GM21529 (cell line): Measurements from ENCODE around the gene BACH2.

ENCODE experiments used
- ATAC-seq: cut with Tn5 transposase; IDR thresholded peaks from one replicate; pipeline ENCODE4 v1.9.1; 2021; ENCODE audit not compliant: unreplicated experiment

BACH2 gene

DNA sequence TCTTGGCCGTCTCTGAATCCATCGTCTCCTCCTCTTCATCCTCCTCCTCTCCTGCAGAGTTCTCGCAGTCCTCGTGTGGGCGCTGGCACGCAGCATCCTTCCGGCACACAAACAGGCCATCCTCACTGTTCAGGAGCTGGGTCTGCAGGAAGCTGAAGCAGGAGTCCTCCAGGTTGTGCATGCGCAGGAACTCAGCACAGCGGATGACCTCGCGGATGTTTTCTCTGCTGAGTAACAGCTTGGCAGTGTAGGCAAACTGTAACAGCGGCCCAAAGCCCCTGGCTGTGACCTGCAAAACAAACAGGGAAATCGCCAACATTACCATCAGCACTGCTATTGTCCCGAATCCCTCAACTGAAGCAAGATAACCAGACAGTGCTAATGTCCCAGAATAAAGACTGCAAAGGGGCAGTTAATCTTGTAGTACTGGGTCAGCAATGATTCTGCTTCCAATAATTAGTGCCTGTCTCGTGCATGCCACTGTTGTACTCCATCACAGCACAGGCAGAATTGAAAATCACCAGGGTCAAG lies 345.0 kb downstream of the BACH2 start:
- no peak for ATAC-seq

DNA sequence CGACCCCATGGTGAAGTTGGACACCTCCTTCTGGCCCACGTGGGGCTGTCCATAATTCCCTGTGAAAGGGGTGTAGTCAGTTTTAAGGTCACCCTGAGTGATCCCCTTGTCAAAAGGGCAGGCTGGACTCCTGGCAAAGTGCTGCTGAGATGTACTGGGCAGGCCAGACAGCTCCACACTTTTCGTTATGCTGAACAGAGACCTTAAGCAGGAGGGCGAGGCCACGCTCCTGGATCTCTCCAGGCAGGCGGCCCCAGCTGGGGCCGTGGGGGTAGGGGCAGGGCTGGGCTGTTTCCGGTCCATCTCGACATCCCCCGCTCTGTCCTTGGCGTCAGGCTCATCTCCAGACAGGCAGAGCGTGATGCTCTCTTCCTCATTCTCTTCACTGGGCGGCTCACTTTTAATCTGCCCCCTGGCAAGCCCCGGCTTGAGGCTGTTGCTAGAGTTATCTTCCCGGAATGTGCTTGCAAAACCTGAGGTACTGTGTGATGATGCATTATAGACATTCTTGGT lies 345.7 kb downstream of the BACH2 start:
- no peak for ATAC-seq

DNA sequence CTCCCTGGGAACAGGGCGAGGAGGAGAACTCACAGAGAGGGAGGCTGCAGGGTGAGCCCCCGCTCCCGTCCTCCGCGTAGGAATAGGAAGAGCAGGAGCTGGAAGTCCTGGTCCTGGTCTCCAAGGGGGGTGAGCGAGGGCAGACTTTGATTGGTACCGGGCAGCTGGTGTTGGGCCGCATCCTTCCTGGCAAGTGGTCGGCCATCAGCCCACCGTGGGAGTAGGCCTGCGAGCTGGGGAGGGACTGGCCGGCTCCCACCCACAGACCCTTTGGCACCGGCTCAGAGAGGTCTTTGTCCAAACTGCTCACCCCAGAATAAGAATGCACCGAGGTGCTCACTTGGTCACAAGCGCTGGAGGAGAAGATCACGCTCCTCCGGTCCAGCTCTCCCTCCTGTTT lies 346.2 kb downstream of the BACH2 start:
- ATAC-seq = no peak

DNA sequence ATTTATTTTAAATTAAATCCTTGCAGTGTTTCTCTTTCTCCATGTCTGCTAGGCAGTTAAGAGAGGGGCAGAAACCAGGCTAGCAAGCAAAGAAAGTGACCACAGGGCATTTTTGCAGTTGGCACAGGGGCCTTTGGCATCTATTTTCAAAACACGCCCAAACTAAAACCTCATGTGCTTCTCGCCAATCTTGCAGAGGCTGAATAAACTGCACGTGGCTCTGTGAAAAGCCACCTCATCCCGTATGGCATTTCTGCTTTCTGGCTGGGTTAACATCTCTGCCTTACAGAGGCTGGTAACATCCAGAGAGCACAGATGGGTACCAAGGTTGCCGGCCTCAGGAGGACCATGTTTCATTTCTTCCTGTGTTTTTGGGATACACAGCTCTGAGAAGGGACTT lies 347.8 kb downstream of the BACH2 start:
- ATAC-seq = no peak

DNA sequence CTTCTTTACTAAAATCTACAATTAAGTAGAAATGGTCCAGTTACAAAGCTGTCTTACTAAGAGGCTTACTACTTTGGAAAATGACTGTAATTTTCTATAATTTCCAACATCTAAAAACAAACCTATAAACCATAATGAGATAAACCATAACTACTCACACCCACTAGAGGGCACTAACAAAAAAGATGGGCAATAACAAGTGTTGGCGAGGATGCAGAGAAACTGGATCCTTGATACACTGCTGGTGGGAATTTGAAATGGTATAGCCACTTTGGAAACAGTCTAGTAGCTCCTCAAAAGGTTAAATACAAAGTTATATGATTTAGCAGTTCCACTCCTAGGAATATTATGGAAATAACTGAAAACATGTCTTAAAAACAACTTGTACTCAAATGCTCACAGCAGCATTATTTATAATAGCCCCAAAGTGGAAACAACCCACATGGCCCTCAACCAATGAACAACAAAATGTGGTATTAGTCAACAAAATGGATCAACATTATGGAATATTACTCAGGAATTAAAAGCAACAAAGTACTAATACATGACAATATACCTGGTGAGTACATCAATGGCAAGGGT lies 351.7 kb downstream of the BACH2 start:
- ATAC-seq = no peak

DNA sequence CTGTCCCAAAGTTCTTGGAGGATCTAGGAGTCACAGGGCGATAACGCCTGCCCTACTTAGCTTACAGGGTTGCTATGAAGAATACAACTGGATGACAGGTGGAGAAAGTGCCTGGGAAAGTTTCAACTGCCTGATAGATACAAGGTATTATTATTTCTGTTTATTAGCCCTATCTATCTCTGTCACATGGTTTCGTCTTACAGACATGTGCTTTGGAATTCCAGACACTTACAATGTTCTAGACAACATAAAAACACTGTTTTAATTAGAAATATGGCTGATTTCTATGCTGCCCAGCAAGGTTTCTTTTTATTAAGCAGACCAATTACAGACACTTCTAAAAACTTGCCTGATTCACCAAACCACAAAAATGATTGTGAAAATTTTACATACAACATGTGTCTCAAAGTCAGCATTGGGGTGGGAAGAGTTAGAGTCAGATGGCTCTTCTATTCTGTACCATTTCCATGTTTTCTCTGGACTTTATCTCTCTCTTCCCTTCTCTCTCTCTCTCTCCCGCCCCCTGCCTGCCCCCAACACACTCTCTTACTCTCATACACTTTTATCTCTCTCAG lies 352.4 kb downstream of the BACH2 start:
- no peak for ATAC-seq

DNA sequence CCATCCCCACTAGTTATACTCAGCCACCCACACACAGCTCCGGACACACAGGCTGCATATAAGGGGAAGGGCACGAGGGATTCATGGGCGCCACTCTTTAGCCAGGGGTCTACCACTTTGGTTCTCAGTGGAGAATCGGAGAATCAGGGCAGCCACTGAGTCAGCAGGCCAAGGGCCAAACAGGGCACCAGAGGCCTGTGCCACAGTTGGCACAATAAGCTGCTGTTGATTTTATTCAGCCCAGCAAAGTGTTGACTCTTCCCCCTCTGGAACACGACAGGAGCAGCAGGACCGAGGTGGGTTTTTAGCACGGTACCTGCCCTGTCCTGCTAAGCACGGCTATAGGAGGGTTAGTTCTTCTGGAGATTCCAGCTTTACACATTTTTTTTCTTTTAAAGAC lies 354.0 kb downstream of the BACH2 start:
- no peak for ATAC-seq

DNA sequence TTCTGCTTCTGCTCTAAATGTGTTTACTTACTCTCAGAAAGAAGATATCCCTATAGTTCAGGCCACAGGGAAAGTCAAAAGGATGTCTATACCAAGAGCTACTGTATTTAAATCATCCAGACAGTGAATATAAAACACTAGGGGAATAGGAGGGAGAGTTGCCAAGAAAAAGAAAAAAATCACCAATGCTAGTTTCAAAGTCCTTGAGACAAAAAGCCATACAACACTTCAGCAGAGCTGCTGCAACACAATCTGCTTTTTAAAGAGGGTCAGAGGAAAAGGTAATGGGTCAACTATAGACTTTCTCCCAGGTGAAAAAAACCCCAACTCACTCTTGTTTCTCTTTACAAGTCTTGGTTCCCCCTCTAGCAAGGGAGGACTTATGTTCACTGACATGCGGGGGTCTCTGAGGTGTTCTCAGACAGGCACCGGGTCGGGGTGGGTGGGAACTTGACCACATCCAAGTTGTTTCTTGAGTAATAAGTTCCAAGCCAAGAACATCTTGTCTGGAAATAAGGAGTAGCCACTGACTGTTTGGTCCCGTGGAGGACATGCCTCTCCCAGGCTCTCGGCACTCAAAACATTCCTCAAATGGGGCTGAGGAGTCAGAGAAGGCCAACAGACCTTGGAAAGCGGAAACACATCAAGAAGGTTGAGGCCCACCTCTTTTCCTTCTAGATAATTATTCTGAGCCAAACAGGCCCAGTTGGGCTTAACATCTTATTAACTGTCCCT lies 354.7 kb downstream of the BACH2 start:
- ATAC-seq = no peak

DNA sequence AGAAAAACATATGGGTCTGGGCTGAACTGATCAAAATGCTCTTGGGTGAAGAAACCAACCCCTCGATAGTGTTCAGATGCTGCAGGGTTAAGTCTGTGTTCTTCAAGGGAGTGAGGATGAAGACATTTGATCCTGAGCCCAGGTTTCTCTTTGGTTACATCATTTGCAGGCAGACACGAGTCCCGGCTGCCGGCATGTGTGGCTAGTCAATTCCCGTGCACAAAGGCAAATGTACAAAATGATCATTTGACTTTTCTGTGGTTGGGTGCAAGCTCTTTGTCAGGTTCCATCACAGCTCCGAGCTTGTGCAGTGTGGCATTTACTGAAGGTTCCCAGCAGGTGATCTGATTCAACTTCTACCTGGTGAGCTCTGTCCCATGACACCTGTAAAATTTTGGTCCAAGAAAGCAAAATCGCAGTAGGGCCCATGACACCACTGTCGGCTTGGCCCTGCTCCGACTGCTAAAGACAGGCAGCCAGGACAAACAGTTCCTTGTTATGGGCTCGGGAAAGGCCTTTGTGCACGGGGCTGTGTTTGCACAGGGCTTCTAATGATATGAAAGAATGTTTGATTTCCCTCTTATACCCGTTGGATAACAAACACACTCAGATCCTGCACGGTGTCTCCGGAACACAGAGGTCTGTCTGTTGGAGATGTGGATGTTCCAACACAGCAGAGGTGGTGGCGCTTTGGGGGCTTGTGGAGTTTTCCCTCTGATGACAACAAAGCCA lies 355.4 kb downstream of the BACH2 start:
- no peak for ATAC-seq

DNA sequence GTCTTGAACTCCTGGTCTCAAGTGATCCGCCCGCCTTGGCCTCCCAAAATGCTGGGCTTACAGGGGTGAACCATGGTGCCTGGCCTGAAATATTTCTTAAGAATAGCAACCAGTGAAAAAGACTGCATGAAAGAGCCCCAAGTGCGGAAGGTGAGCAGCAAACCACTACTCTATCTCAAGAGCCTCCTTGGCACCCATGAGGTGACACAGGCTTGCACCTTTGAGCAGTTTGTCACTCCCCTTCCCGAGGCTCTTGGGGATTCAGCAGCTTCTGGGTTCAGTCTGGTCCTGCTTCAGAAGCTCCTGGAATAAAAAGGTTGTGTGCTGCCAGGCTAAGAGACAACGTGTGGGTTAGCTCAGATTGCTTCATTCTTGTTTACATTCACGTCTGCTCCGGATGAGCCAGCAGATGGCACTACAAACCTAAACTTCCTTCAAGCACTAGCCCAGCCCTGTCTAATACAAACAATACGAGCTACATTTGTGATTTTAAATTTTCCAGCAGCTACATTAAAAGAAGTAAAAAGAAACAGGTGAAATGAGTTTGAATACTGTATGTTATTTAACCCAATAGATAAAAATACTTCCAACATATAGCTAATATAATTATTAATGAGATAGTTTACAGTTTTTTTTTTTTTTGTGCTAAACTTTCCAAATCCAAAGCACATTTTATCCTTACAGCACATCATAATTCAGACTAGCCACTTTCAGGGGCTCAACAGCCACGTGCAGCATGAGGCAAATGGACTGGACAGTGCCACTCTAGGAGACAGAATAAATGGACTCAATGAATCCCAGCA lies 356.2 kb downstream of the BACH2 start:
- peak; percentile 91 for ATAC-seq

DNA sequence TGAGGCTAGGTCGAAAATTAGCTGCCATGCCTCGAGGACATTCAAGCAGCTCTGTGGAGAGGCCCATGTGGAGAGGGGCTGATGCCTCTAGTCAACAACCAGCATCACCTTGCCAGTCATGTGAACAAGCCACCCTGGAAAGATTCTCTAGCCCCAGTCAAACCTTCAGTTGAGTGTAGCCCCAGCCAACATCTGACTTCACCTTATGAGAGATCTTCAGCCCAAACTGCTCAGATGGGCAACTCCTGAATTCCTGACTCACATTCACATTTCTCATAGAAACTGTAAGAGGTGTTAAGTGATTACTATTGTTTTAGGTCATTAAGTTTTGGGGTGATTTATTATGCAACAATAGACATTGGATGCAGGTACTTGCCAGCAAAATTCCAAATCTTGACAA lies 357.5 kb downstream of the BACH2 start:
- no peak for ATAC-seq

DNA sequence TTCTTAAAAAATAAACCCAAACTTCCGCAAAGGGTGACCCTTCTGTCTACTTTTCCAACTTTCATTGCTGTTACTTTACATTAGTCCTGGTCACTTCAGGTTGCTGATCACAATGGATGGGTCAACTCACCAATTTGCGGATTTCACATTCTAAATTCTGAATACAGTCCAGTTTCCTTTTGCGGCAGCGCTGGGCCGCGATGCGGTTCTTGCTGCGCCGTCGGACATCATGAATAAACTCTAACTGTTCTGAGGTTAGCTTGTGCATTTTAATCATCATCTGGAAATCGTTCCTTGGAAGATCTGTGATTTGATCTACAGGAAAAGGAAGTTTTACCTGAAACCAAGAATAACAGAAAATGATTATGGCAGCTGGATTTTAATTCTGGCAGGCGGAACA lies 358.6 kb downstream of the BACH2 start:
- no peak for ATAC-seq

DNA sequence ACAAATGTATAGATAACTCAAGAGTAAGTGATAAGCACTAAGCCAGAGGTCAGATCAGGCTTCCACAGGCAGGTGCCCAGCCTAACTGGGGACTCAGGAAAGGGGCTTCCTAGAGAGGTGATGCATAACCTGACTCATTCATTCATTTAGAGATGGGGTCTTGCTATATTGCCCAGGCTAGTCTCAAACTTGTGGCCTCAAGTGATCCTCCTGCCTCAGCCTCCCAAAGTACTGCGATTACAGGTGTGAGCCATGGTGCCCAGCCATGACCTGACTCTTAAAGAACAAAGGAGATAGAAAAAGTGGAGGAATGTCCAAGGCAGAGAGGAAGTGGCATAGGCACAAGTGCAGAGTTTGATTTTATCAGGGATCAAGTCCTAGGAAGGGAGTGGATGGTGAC lies 360.5 kb downstream of the BACH2 start:
- no peak for ATAC-seq

DNA sequence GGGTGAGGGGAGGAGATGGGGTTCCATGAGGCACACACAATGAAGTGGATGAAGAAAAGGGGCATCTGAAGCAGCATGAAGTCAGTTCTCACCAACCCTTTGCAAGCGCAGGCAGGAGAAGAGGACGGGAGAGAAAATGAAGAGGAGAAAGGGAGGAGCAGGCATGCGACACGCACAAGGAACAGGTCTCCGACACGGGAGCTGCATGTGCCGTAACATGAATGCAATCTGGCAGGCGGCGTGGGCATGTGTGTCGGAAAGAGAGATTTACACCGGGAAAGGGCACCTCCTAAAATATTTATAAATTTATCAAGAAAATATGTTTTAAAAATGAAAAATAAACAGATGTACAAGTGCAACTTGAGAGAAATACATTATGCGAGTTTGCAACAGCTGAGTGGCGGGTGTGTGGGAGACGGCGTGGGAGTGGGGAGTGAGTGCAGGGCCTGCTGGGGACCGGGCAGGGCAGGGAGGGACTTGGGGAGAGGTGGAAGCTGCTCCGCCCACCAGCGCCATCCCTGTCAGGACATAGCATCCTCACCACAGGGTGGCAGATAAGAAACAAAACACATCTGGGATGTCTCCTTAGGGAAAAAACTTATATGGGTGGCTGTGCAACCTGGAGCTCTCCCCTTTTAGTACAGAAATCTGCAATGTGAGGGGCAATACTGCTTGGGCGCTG lies 361.8 kb downstream of the BACH2 start:
- ATAC-seq = no peak

DNA sequence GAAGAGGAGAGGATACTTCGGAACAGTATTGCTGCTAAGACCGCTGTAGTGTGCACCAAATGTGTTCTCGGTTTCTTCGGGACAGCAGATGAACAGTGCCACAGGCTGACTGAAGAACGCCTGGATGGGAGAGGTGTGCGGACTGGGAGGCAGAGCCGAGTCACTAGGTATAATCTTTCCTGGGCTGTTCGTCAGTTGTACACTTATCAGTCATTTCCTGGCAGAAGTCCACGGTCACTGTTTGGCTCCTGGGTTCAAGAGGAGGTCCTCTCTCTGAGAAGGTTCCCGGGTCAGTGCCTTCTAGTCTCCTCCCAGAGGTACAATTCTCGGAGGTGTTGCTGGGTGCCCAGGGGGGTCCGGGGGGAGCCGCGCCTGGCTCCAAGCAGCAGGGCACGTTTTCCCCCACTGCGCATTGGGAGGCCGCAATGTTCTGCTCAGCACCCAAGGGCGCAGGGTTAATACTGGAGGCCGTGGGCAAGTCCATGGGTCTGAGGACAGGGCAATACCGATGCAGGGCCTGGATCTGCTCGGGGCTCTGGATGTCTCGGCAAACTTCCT lies 364.3 kb downstream of the BACH2 start:
- ATAC-seq = no peak

DNA sequence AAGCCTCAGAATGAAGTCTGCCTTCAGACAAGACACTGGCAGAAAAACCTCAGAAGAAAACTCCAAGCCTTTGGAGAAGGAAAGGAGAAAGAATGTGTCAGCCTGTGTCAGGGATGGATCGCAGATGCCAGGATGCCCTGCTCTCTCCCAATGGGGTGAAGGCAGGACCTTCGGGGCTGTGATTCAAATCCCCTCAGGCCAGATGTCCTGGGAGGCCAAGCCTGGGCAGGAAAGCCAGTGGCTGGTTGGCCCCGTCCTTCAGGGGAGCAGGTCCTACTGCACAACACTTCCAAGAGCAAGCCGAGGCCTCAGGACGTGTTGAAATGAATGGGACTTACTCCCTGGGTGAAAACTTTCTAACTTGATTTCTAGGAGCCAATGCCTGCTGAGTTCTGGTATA lies 365.9 kb downstream of the BACH2 start:
- ATAC-seq = no peak

DNA sequence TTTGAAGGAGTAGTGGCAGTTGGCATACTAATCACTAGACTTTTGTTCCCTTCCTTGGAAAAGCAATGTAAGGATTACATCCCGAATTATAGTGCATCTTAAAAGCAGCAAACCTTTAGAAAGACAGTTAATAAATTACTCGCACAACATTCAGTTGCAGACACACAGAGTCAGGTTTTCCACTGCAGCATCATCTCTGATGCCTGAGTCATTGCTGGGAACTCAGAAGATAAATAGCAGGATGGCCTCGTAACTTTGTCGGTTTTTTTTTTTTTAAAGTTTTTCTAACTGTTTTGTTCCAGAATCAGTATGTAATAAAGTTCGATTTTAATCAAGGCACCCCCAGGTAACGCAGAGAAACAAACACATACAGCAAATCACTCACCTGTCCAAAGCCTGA lies 368.0 kb downstream of the BACH2 start:
- no peak for ATAC-seq

DNA sequence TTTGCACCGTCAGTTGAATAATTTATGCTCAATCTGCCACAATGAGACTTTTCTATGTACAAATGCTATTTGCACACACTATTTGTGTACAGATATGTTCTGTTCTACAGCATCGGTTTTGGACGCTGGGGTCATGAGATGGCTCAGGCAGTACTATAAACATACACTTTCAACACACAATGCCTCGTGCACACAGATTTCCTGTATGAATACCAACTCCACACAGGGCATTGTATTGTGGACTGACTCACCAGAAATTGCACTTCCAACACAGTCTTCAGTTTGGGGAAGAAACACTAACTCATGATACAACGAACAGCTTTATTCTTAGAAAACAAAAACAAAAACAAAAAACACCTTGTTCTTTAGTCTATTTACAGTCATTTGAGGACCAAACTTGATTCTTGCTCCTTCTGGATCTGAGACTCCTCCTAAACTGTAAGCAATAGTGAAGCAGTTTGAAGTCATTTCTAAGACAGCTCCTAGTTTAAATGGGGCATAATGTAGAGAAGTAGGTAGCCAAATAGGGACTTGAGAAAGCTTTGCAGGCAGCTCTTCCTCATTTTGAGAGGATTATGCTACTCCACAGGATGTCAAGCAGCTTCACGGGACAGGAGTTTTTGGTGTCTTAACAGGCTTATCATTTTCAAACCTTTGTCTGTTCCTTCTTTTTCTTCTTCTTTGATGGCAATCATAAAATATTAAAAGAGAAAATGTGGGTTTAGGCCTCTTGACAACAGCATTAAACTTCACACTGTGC lies 368.7 kb downstream of the BACH2 start:
- no peak for ATAC-seq

DNA sequence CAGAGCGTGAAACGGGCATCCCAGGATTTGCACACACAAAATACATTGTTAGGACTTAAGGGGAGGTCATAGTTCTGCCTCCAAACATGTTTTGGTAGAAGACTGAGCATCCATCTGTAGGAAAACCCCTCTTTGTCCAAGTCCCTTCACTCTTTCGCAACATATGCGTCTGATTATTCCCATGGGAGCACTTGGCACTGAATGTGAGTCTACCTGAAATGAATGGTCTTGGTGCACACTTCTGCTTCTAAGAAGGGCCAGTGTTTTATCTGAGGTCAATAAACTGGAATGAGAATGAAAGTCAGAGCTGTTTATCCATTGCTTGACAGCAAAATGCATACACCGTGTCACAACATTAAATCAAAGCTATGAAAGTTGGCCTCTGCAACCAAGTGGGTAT lies 369.4 kb downstream of the BACH2 start:
- ATAC-seq = no peak
